NCI-H510A (cell line): ENCODE measurements around the gene CCRL2.

ENCODE experiments used
- DNase-seq: peaks from one replicate; lab custom pipeline; 2025; lab: John Stamatoyannopoulos, UW

The CCRL2 gene

GRCh38 chr3:46406788-46407611 is at the start of gene CCRL2, which contains the start of gene CCR5AS:
Gene CCRL2 (plus strand): TSS chr3:46407259. CDS start chr3:46408080, 821 bp downstream.
Gene CCR5AS (minus strand): TSS chr3:46407066.
- DNase-seq: no peak

- no peak for DNase-seq
These were observed 48.6 kb upstream of the CCRL2 start for GRCh38 chr3:46358466-46358865.

DNA sequence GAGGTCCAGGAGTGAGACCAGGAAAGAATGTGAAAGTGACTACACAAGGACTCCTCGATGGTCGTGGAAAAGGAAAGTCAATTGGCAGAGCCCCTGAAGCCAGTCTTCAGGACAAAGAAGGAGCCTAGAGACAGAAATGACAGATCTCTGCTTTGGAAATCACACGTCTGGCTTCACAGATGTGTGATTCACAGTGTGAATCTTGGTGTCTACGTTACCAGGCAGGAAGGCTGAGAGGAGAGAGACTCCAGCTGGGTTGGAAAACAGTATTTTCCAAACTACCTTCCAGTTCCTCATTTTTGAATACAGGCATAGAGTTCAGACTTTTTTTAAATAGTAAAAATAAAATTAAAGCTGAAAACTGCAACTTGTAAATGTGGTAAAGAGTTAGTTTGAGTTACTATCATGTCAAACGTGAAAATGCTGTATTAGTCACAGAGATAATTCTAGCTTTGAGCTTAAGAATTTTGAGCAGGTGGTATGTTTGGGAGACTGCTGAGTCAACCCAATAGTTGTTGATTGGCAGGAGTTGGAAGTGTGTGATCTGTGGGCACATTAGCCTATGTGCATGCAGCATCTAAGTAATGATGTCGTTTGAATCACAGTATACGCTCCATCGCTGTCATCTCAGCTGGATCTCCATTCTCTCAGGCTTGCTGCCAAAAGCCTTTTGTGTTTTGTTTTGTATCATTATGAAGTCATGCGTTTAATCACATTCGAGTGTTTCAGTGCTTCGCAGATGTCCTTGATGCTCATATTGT is 47.1 kb upstream of the CCRL2 start:
- DNase-seq: peak; percentile 9

DNA sequence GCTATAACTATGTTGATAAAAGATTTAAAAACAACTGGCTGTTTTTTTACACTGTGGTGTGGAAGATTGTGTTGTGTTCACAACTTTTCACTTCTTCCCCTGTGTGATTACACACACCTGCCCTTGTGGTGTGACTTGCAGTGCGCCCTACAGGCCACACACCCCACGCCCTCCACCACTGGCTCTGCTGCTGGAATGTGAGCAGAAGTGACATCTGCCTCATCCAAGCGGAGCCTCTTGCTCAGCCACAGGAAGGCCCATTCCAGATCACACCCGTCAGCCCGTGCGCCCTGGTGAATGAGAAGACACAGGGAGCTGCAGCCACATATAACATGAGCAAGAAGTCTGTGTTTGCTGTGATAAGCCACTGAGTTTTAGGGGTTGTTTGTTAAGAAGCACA is 46.2 kb upstream of the CCRL2 start:
- no peak for DNase-seq

- DNase-seq: no peak
These were observed 45.4 kb upstream of the CCRL2 start for GRCh38 chr3:46361408-46362283.

GRCh38 chr3:46365041-46365440 is 42.0 kb upstream of the CCRL2 start:
- no peak for DNase-seq

DNA sequence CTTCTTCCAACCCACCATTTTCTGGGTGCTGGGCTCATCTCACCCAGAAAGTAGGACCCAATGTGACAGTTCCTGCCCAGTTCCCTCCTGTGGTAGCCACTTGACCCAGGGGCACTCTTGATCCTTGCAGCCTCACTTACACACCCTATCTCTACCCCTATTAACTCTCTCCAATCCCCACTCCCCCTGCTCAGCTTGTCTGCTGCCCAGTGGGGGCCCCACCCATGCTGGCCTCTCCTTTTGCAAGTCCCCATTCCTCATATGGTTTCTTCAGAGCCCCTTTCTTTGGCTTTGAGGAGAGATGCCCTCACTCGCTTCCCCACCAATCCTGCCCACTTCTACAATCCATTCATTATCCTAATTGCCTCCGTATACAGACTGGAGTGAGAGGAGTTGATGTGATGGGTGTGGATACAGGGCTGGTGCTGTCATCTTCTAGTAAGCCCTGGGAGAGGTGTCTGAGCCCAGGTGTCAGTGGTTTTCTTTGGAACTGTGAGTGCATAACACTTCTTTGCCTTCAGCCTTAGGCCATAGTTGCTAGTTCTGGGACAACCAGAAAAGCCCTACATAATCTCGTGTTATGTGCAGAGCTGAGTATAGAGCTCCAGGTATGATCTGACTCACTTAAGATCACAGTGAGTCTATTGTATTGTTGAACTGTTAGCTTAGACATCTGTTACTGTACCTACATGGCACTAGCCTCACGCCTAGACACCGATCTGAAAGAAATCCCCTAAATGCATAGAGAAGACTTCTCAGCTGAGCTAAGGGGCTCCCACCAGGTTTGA is 41.1 kb upstream of the CCRL2 start:
- no peak for DNase-seq

GRCh38 chr3:46367811-46368210 is 39.2 kb upstream of the CCRL2 start:
- DNase-seq: no peak

DNA sequence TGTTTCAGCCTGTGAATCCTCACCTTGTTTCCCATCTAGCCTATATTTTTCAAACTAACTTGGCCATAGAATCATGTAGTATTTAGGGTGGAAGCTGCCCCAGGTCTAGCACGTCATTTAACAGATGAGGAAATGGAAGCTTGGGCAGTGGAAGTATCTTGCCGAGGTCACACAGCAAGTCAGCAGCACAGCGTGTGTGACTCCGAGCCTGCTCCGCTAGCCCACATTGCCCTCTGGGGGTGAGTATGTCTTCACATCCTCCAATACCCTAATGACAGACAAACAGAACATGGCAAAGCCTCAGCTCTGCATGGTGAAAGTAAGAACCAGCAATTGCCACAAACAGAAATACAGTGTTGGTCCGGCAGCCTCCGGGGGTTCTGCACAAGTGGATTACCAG is 38.5 kb upstream of the CCRL2 start:
- no peak for DNase-seq

GRCh38 chr3:46369151-46369550 is 37.9 kb upstream of the CCRL2 start:
- no peak for DNase-seq

DNA sequence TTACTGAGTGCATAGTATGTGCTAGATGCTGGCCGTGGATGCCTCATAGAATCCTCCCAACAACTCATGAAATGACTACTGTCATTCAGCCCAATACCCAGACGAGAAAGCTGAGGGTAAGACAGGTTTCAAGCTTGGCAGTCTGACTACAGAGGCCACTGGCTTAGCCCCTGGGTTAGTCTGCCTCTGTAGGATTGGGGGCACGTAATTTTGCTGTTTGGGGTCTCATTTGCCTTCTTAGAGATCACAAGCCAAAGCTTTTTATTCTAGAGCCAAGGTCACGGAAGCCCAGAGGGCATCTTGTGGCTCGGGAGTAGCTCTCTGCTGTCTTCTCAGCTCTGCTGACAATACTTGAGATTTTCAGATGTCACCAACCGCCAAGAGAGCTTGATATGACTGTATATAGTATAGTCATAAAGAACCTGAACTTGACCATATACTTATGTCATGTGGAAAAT is 37.4 kb upstream of the CCRL2 start:
- DNase-seq: no peak

DNA sequence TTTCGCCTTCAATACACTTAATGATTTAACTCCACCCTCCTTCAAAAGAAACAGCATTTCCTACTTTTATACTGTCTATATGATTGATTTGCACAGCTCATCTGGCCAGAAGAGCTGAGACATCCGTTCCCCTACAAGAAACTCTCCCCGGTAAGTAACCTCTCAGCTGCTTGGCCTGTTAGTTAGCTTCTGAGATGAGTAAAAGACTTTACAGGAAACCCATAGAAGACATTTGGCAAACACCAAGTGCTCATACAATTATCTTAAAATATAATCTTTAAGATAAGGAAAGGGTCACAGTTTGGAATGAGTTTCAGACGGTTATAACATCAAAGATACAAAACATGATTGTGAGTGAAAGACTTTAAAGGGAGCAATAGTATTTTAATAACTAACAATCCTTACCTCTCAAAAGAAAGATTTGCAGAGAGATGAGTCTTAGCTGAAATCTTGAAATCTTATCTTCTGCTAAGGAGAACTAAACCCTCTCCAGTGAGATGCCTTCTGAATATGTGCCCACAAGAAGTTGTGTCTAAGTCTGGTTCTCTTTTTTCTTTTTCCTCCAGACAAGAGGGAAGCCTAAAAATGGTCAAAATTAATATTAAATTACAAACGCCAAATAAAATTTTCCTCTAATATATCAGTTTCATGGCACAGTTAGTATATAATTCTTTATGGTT is 36.1 kb upstream of the CCRL2 start, which contains the start of gene CCR5:
Gene CCR5 (plus strand): TSS at position 108 of the 680 bp plus-strand sequence. CDS start 1,957 bp downstream, outside the sequence.
- no peak for DNase-seq

DNA sequence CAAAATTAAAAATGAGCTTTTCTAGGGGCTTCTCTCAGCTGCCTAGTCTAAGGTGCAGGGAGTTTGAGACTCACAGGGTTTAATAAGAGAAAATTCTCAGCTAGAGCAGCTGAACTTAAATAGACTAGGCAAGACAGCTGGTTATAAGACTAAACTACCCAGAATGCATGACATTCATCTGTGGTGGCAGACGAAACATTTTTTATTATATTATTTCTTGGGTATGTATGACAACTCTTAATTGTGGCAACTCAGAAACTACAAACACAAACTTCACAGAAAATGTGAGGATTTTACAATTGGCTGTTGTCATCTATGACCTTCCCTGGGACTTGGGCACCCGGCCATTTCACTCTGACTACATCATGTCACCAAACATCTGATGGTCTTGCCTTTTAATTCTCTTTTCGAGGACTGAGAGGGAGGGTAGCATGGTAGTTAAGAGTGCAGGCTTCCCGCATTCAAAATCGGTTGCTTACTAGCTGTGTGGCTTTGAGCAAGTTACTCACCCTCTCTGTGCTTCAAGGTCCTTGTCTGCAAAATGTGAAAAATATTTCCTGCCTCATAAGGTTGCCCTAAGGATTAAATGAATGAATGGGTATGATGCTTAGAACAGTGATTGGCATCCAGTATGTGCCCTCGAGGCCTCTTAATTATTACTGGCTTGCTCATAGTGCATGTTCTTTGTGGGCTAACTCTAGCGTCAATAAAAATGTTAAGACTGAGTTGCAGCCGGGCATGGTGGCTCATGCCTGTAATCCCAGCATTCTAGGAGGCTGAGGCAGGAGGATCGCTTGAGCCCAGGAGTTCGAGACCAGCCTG is 35.3 kb upstream of the CCRL2 start:
- DNase-seq: no peak

DNA sequence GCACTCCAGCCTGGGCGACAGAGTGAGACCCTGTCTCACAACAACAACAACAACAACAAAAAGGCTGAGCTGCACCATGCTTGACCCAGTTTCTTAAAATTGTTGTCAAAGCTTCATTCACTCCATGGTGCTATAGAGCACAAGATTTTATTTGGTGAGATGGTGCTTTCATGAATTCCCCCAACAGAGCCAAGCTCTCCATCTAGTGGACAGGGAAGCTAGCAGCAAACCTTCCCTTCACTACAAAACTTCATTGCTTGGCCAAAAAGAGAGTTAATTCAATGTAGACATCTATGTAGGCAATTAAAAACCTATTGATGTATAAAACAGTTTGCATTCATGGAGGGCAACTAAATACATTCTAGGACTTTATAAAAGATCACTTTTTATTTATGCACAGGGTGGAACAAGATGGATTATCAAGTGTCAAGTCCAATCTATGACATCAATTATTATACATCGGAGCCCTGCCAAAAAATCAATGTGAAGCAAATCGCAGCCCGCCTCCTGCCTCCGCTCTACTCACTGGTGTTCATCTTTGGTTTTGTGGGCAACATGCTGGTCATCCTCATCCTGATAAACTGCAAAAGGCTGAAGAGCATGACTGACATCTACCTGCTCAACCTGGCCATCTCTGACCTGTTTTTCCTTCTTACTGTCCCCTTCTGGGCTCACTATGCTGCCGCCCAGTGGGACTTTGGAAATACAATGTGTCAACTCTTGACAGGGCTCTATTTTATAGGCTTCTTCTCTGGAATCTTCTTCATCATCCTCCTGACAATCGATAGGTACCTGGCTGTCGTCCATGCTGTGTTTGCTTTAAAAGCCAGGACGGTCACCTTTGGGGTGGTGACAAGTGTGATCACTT is 34.3 kb upstream of the CCRL2 start:
- no peak for DNase-seq

GRCh38 chr3:46374755-46375154 is 32.3 kb upstream of the CCRL2 start:
- no peak for DNase-seq

- no peak for DNase-seq
These were observed 31.8 kb upstream of the CCRL2 start for GRCh38 chr3:46375218-46375617.

- no peak for DNase-seq
These were observed 31.2 kb upstream of the CCRL2 start for GRCh38 chr3:46375814-46376213.

DNA sequence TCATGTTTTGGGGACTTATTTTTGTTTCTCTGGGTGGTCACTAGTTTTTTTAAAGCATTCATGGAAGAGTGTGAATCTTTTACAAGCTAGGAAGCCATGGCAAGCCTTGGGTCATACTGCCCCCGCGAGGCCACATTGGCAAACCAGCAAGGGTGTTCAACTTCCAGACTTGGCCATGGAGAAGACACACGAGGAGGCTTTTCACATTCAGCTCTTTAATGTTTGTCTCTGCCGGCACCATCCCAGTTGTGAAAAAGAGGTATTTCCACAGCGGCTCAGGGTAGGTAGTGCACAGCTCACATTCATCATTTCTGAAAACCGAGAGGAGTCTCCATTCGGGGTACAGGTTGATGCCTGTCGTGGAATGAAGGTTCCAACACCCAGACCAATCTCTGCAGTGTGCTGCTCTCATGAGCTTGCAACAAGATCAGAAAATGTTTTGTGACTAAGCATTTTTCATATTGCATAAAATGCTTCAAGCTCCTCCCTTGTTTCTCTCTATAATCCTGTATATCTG is 28.6 kb upstream of the CCRL2 start:
- no peak for DNase-seq
